Fibroblast of skin of right quadriceps (primary cell): ENCODE results near the gene WHAMM.
A peak's percentile ranks its signal among the peaks of the same experiment; 100 is the strongest.

ENCODE experiments used
- DNase-seq: peaks from one replicate; pipeline ENCODE4 v3.0.0-alpha.2; 2013

Gene WHAMM

DNA sequence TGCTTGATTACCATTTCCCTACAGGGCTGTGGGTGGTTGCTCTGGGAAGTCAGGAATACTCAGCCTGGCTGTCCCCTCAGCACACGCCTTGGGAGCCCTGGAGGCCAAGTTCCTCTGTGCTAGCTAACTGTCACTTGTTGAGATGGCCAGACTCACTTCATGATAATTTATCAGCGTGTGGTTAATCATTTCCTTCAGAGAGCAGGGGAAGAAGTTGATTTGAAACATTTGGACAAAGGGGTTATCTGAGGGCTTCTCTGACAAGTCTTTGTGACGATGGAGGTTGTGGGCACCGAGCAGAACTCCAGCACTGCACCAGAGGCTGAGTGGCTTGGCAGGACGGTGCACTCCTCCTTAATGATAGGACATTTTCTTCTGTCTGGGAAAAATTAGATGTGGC is 61.9 kb downstream of the WHAMM start:
- DNase-seq = no peak

- no peak for DNase-seq
Observed at GRCh38 chr15:82871832-82872484, 62.5 kb downstream of the WHAMM start.

DNA sequence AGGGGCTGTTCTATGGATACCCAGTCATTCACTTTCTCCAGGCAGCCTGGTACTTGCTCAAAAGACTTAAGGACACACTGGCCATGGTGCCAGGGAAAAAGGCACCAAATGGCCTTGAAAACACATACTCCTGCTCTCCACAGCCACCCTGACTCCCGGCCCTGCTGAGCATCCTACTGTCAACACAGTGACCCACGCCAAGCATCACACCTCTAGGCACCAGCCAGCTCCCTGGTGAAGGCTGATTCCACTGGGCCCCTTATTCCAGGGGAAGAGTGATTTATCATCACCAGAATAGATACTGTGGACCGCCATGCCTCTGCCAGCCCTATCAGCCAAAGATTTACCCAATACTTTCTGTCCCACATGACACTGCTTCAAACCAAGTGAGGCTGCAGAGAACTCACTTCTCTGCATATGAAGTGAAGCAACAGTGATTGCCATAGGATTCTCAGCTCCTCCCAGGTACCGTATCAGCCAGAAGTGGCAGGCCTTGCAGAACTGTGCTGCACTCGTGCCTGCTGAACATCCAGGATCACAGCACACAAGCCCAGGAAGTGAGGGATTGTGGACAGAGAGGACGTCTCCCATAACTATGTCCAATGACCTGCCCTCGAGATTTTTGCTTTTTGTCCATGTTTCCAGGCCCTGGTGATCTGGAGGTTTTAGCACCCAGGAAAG is 63.7 kb downstream of the WHAMM start:
- no peak for DNase-seq

- no peak for DNase-seq
Observed at GRCh38 chr15:82874267-82874666, 64.8 kb downstream of the WHAMM start.

- DNase-seq = no peak
Observed at GRCh38 chr15:82874961-82875360, 65.5 kb downstream of the WHAMM start.

GRCh38 chr15:82875411-82876003 is 66.1 kb downstream of the WHAMM start:
- peak; percentile 71 for DNase-seq

- DNase-seq = no peak
Observed at GRCh38 chr15:82877825-82878224, 68.4 kb downstream of the WHAMM start.

DNA sequence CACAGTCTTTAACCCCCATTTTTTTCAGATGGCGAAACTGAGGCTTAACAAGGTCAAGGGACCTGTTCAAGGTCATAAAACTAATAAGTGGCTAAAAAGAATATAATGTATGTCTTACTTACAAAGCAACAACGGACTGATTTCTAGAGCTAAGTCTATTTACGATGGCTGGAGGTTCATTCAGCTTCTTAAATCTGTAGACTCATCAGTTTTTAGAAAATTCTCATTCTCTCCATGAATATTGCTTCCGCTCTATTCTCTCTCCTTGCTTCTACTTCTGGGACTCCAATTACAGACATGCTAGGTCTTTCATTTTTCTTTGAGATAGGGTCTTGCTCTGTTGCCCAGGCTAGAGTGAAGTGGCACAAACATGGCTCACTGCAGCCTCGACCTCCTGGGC is 68.9 kb downstream of the WHAMM start:
- no peak for DNase-seq

DNA sequence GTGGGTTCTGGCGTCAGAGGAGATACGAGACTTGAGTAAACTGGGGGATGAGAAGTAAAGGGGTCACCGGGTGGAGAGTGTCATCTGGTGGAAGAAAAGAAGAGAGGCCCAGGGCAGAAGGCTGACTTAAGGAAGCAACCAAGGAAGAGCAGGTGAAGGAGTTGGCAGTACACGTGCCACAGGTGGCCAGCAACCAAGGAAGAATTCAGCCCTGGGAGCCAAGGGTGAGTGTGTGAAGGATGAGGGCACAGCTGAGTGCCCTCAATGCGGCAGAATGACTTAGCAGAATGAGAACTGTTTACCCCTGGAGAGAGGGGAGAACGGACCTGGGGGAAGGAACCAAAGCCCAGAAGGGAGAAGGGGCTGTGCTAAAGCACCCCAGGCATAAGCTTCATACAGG is 71.3 kb downstream of the WHAMM start:
- DNase-seq = no peak

GRCh38 chr15:82881747-82882146 is 72.3 kb downstream of the WHAMM start:
- no peak for DNase-seq

DNA sequence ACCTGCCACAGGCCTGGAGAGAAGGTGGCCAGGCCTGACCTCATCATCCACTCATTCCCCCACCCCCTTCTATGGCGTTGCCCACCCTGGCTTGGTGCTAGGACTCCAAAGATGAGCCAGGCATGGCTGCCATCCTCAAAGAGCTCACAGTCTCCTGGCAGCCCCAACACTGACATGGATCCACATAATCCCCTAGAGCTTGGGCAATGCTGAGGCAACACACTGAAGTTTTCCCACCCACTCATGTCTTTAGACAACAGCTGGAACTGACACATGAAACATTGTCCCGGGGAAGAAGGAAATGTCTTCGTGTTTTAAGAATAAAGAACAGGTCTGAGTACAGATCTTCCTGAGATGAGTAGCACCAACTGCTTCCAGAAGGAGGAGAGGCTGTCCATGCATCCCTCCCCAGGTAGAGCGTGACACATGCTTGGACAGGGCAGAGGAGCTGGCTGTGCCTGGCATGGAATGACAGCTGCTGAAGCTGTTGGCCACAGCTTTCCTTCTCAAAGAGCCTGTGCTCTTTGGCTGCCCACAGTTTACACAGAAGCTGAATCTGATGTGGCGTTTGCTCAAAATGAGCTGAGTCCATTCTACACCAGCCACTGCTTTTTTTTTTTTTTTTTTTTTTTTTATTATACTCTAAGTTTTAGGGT is 73.0 kb downstream of the WHAMM start:
- no peak for DNase-seq
